GM21390 (cell line): ENCODE measurements around the gene CYBC1.
"Not testable (repeated sequence)": the region's sequence is repeated elsewhere in the genome, so short reads cannot be mapped to it uniquely, and the experiment has no call there.

Experiments
- ATAC-seq: cut with Tn5 transposase; IDR thresholded peaks from one replicate; pipeline ENCODE4 v1.9.1; 2021; ENCODE audit not compliant: unreplicated experiment

CYBC1 gene

GRCh38 chr17:82479602-82480001 is 29.1 kb upstream of the CYBC1 start:
- ATAC-seq = no peak

GRCh38 chr17:82477934-82478333 is 27.4 kb upstream of the CYBC1 start:
- ATAC-seq = no peak

GRCh38 chr17:82475458-82475857 is 24.9 kb upstream of the CYBC1 start:
- no peak for ATAC-seq

GRCh38 chr17:82474223-82475010 is 23.9 kb upstream of the CYBC1 start:
- ATAC-seq = no peak

GRCh38 chr17:82470065-82470464 is 19.5 kb upstream of the CYBC1 start:
- no peak for ATAC-seq

GRCh38 chr17:82468692-82469091 is 18.1 kb upstream of the CYBC1 start:
- no peak for ATAC-seq

GRCh38 chr17:82465023-82465603 is 14.6 kb upstream of the CYBC1 start:
- no peak for ATAC-seq

- no peak for ATAC-seq
These were observed 14.0 kb upstream of the CYBC1 start for GRCh38 chr17:82464567-82464929.

GRCh38 chr17:82463925-82464566 is 13.5 kb upstream of the CYBC1 start:
- no peak for ATAC-seq

GRCh38 chr17:82463391-82463790 is 12.8 kb upstream of the CYBC1 start:
- ATAC-seq = no peak

GRCh38 chr17:82461827-82462524 is 11.4 kb upstream of the CYBC1 start:
- ATAC-seq = no peak

- not testable (repeated sequence) for ATAC-seq
These were observed 9.4 kb upstream of the CYBC1 start for GRCh38 chr17:82459936-82460335.

- peak; percentile 25 for ATAC-seq
These were observed 8.4 kb upstream of the CYBC1 start for GRCh38 chr17:82458885-82459424.

- peak; percentile 89 for ATAC-seq
These were observed 7.8 kb upstream of the CYBC1 start, which contains the start of gene NARF for GRCh38 chr17:82458179-82458884. TSS of gene NARF (plus strand) at chr17:82458741. CDS start at chr17:82458804, 63 bp downstream.

- ATAC-seq = no peak
These were observed 7.3 kb upstream of the CYBC1 start for GRCh38 chr17:82457929-82458178.

- ATAC-seq = no peak
These were observed 6.7 kb upstream of the CYBC1 start for GRCh38 chr17:82457073-82457928.

GRCh38 chr17:82453706-82454105 is 3.2 kb upstream of the CYBC1 start:
- ATAC-seq = not testable (repeated sequence)

- not testable (repeated sequence) for ATAC-seq
These were observed 2.6 kb upstream of the CYBC1 start for GRCh38 chr17:82453151-82453550.

GRCh38 chr17:82452162-82452561 is 1.6 kb upstream of the CYBC1 start:
- no peak for ATAC-seq

- no peak for ATAC-seq
These were observed 632 bp downstream of the CYBC1 start for GRCh38 chr17:82449883-82450356.
